Activated naive CD4-positive, alpha-beta T cell treated with anti-CD3 and anti-CD28 coated beads, Interleukin-2, amount 10 ng/mL, durations not matched to agents 7 days and 5 days (primary cell): Measurements from ENCODE around the gene NEUROG3.

Experiments
- CTCF ChIA-PET: fragments of 350-600 bp; sonication (Branson Sonifier 250); formaldehyde crosslinking; loops from one replicate; lab custom pipeline; 2021; ENCODE audit warnings: antibody characterized with exemption; lab: Charles Lee
- DNase-seq: peaks from one replicate; pipeline ENCODE4 v3.0.0-alpha.2; 2020
- H3K27ac Mint-ChIP-seq: one replicate; pipeline ENCODE4 v1.8.0; 2021; ENCODE audit warnings: mild to moderate bottlenecking, moderate library complexity, mixed read lengths
- H3K27me3 Mint-ChIP-seq: one replicate; pipeline ENCODE4 v1.8.0; 2021; ENCODE audit warnings: mild to moderate bottlenecking, mixed read lengths
- H3K36me3 Mint-ChIP-seq: one replicate; pipeline ENCODE4 v1.8.0; 2021; ENCODE audit warnings: mixed read lengths
- H3K4me1 Mint-ChIP-seq: one replicate; pipeline ENCODE4 v1.8.0; 2021; ENCODE audit warnings: mixed read lengths
- H3K4me3 Mint-ChIP-seq: one replicate; pipeline ENCODE4 v1.8.0; 2021; ENCODE audit warnings: mild to moderate bottlenecking, moderate library complexity, mixed read lengths
- H3K9me3 Mint-ChIP-seq: one replicate; pipeline ENCODE4 v1.8.0; 2021; ENCODE audit warnings: mixed read lengths

Gene NEUROG3, protein sequence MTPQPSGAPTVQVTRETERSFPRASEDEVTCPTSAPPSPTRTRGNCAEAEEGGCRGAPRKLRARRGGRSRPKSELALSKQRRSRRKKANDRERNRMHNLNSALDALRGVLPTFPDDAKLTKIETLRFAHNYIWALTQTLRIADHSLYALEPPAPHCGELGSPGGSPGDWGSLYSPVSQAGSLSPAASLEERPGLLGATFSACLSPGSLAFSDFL

DNA sequence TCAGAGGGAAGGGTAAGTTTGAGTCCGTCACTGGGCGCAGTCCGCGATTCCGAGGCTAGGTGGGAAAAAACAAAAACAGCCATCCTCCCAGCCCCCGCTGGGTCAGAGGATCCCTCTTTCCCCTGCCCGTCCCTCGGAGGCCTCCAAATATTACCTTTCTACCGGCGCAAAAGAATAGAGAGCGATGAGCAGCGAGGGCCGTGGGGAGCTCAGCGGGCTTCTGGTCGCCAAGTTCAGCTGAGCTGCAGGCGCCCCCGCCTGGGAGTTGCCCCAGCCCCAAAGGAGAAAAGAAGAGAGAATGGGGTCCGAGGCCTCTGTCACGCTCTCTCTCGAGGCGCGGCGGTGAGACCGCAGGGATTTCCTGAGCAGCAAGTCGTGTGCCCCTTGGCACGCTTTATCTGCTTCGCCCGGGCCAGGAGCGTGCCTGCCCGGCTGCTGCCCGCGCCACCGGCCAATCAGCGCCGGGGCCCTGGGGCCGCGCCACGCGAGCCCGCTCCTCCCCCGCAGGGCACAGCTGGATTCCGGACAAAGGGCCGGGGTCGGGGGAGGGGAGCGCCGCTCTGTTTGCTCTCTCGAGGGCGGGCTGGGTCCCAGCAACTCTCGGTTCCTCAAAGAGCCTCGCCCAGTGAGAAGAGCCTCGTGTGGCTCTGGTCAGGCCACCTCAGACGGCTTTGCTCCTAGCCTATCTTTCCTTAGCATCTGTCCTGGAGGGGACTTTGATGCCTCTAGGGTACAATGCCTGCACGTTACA lies at the start of gene NEUROG3:
Gene NEUROG3 (minus strand): TSS at position 367 of the 751 bp plus-strand sequence. CDS start 379 bp downstream, outside the sequence.
- H3K4me3 Mint-ChIP-seq = peak within 1 kb of the TSS; percentile 64
- no peak within 1 kb of the TSS for H3K27ac Mint-ChIP-seq
- H3K4me1 Mint-ChIP-seq = peaks cover 24% of the 10 kb centered on the region
- peaks cover 100% of the 10 kb centered on the region for H3K27me3 Mint-ChIP-seq
- H3K36me3 Mint-ChIP-seq = peaks cover 2% of the 10 kb centered on the region
- no peaks in the 10 kb centered on the region for H3K9me3 Mint-ChIP-seq
- CTCF ChIA-PET = interaction anchor here (3.8 kb wide), 1 partner anchor 63 kb away, joined by 14 read pairs; no protein-coding TSS in a partner anchor
- no peak for DNase-seq

DNA sequence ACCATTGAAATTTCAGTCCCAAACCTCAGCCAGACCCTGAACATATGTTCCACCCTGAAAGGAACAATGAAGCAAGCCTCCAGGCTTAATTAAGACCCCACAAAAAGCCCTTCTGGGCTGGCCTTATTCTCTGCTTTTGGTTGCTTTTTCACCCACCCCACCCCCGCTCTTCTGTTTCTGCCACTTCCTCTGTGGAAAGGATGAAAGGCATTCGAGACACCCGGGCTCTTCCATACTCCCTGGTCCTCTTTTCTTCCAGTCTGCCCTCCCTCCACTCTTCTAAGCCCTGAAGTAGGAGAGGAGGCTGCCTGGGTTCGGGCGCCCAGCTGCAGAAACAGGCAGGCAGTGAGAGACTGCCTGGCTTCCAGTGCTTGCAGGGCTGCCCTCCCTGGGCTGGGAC lies 47.4 kb upstream of the NEUROG3 start:
- Mint-ChIP-seq H3K27ac (no peak overlapping the region), H3K4me1 (peaks cover 37% of the 10 kb centered on the region), H3K36me3 (peaks cover 13% of the 10 kb centered on the region), H3K27me3 (peaks cover 4% of the 10 kb centered on the region), H3K9me3 (peaks cover 26% of the 10 kb centered on the region), H3K4me3 (no peak overlapping the region)
- DNase-seq = no peak
- CTCF ChIA-PET = interaction anchor here (1.2 kb wide), 1 partner anchor 8 kb away, joined by 4 read pairs; no protein-coding TSS in a partner anchor

DNA sequence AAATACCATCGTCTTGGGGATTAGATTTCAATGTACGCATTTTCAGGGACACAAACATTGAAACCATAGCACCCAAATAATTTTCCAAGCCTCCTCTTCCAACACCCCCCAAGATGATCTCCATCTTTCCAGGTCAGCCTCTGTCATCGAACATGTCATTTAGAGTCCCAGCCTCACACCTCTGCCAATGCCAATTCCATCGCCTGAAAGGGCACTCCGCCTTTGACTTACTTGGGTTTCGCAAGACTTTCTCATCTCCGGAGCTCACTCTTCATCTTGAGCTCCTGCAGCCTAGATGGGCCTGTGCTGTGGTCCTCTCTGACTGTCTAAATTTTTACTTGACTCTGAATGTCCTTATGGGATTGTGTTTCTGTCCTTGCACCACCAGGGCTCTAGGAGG lies 46.4 kb upstream of the NEUROG3 start:
- CTCF ChIA-PET = interaction anchor here (1.0 to 1.3 kb wide), 4 partner anchors 9 to 182 kb away, joined by 3 to 4 read pairs (median 4); no protein-coding TSS in a partner anchor
- Mint-ChIP-seq H3K4me3 (no peak overlapping the region), H3K9me3 (peaks cover 21% of the 10 kb centered on the region), H3K27ac (no peak overlapping the region), H3K36me3 (peaks cover 13% of the 10 kb centered on the region), H3K27me3 (peaks cover 8% of the 10 kb centered on the region), H3K4me1 (peaks cover 30% of the 10 kb centered on the region)
- DNase-seq = no peak

DNA sequence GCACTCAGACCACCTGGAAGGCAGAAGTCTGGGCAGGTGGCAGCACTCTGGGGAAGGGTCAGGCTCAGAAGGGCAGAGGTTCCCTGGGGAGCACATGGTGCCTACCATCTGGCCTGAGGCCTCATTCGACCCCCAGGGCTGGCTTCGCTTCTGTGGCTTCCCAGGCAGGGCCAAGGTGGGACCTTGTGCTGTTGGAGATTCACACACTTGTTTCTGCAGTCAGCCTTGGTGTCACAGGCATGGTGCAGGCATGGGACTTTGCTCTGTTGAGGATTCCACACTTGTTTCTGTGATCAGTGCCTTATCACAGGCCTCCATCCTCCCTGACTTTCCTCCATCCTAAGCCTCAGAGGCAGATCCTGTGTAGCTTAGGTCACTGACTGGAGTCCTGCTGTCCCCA lies 45.5 kb upstream of the NEUROG3 start:
- no peak for DNase-seq
- Mint-ChIP-seq H3K4me1 (peaks cover 22% of the 10 kb centered on the region), H3K27ac (no peak overlapping the region), H3K27me3 (peaks cover 12% of the 10 kb centered on the region), H3K9me3 (peaks cover 15% of the 10 kb centered on the region), H3K36me3 (peaks cover 6% of the 10 kb centered on the region), H3K4me3 (no peak overlapping the region)
- CTCF ChIA-PET = interaction anchor here (1.1 to 1.3 kb wide), 3 partner anchors 11 to 103 kb away, joined by 3 to 4 read pairs (median 4); partner anchors contain the start of gene FAM241B

DNA sequence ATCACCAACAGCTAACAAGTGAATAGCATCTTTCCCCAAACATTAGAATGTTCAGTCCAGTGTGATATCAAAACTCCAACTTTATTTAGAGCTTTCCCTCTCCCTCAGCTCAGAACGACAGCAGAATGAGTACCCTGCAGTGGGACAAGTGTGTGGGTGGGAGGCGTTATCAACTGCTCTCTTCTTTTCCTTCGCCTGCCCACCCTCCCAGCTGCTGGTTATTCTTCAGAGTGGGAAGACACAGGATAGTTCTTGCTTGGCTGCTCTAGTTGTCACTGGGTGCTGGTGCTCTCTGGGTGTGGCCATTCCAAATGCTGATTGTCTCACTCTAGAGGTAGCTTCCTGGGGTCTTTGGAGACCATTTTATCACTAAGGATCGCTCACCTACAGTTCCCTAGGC lies 43.1 kb upstream of the NEUROG3 start:
- Mint-ChIP-seq H3K4me1 (peaks cover 12% of the 10 kb centered on the region), H3K36me3 (no peaks in the 10 kb centered on the region), H3K9me3 (peaks cover 4% of the 10 kb centered on the region), H3K4me3 (no peak overlapping the region), H3K27ac (no peak overlapping the region), H3K27me3 (peaks cover 15% of the 10 kb centered on the region)
- no peak for DNase-seq
- CTCF ChIA-PET = interaction anchor here (1.1 kb wide), 1 partner anchor 13 kb away, joined by 3 read pairs; no protein-coding TSS in a partner anchor

DNA sequence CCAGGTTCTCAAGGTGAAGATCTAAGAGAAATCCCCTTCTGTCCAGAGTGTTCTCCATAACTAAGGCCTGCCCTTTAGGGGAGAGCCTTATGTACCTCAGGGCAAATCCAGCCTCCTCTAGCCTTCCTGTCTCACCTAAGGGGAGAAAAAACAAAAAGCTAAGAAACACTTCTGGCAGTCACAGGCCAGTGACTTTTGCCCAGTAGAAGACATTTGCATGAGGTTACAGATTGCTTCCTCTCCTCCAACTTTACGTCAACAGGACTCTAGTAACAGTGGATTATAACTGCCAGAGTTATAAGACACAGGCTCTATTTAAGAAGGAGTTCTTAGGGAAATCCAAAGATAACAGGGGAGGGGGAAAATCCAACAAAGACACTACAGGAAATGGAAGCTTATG lies 40.9 kb upstream of the NEUROG3 start:
- H3K9me3 Mint-ChIP-seq = peaks cover 2% of the 10 kb centered on the region
- H3K4me1 Mint-ChIP-seq = no peaks in the 10 kb centered on the region
- peaks cover 21% of the 10 kb centered on the region for H3K27me3 Mint-ChIP-seq
- H3K36me3 Mint-ChIP-seq = no peaks in the 10 kb centered on the region
- H3K4me3 Mint-ChIP-seq = no peak overlapping the region
- CTCF ChIA-PET = interaction anchor here (0.9 to 1.2 kb wide), 3 partner anchors 15 to 38 kb away, joined by 3 read pairs; no protein-coding TSS in a partner anchor
- no peak overlapping the region for H3K27ac Mint-ChIP-seq
- DNase-seq = no peak

DNA sequence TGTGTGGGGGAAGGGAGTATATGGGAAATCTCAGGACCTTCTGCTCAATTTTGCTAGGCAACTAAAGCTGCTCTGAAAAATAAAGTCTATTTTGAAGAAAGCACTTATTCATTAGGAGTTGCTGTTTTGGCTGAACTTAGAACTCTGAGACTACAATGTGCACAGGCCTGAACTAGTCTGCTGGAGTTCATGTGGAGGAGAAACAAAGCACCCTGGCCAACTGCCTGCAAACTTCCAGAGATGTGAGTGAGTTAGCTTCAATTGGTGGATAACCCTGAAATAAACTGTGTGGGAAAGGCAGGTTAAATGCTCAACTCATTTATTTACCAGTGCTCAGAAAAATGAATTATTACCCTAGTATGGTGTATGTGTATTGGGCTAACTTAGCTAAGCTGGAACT lies 39.5 kb upstream of the NEUROG3 start:
- H3K36me3 Mint-ChIP-seq = no peaks in the 10 kb centered on the region
- H3K4me1 Mint-ChIP-seq = no peaks in the 10 kb centered on the region
- no peak for DNase-seq
- H3K9me3 Mint-ChIP-seq = peaks cover 2% of the 10 kb centered on the region
- peaks cover 26% of the 10 kb centered on the region for H3K27me3 Mint-ChIP-seq
- CTCF ChIA-PET = interaction anchor here (1.2 kb wide), 1 partner anchor 16 kb away, joined by 3 read pairs; no protein-coding TSS in a partner anchor
- H3K4me3 Mint-ChIP-seq = no peak overlapping the region
- no peak overlapping the region for H3K27ac Mint-ChIP-seq

DNA sequence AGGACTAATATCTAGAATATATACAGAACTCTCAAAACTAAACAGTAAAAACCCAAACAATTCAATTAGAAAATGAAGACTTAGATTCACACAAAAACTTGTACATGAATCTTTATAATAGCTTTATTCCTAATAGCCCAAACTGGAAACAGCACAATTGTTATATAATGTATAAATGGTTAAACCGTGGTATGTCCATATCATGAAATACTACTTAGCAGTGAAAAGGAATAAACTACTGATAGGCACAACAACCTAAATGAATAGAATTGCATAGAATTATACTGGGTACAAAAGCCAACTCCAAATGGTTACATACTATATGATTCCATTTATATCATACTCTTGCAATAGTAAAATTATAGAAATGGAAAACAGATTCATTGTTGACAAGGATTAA lies 35.9 kb upstream of the NEUROG3 start:
- no peak overlapping the region for H3K27ac Mint-ChIP-seq
- H3K9me3 Mint-ChIP-seq = no peaks in the 10 kb centered on the region
- no peaks in the 10 kb centered on the region for H3K4me1 Mint-ChIP-seq
- peaks cover 30% of the 10 kb centered on the region for H3K27me3 Mint-ChIP-seq
- no peak for DNase-seq
- CTCF ChIA-PET = interaction anchor here (1.6 kb wide), 1 partner anchor 94 kb away, joined by 4 read pairs; no protein-coding TSS in a partner anchor
- no peak overlapping the region for H3K4me3 Mint-ChIP-seq
- H3K36me3 Mint-ChIP-seq = no peaks in the 10 kb centered on the region

DNA sequence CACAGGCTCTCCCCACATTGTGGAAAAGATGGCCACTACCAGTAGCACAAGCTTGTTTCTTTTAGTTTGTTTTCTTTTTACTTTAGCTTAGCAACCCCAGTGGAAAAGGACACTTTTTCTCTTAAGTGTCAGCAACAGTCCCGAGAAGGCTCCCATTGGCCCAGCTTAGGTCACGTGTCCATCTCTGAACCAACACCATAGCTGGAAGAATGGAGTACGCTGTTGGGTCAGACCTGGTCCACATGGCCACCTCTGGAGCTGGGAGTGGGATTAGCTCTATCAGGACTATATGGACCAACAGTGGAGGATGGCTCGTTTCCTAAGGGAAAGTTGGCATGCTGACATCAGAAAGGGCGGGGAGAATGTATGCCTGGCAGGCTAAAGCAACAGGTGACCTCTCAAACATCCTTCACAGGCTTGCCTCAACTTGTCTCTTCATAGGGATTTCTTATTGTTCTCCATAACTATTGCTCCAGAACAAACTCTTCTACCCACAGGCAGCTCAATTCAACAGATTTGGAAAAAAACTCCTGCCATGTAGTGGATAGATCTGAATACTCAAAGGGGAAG lies 27.6 kb upstream of the NEUROG3 start:
- H3K4me3 Mint-ChIP-seq = no peak overlapping the region
- H3K27me3 Mint-ChIP-seq = peaks cover 50% of the 10 kb centered on the region
- no peak overlapping the region for H3K27ac Mint-ChIP-seq
- DNase-seq = no peak
- no peaks in the 10 kb centered on the region for H3K36me3 Mint-ChIP-seq
- H3K9me3 Mint-ChIP-seq = no peaks in the 10 kb centered on the region
- H3K4me1 Mint-ChIP-seq = no peaks in the 10 kb centered on the region
- CTCF ChIA-PET = no interaction called here

DNA sequence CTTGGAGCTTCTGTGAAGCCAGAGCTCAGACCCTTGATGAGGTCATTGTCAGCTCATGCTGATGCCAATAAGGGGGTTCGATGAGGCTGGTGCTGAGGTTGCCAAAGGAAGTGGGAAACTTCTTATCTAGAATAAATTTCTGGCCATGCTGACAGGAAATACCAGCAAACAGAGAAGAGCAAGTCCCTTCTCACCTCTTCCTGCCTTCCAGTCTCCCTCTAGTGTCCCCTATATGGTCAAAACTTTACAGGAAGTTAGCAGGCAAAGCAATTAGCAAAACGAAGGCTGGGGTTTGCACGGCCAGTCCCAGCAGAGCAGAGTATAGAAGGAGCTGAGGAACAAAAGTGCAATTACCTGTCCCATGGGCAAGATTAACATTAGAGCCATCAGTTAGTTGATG lies 15.1 kb upstream of the NEUROG3 start:
- Mint-ChIP-seq H3K4me3 (no peak overlapping the region), H3K27me3 (peaks cover 4% of the 10 kb centered on the region), H3K4me1 (peaks cover 15% of the 10 kb centered on the region), H3K27ac (no peak overlapping the region), H3K36me3 (no peaks in the 10 kb centered on the region), H3K9me3 (peaks cover 3% of the 10 kb centered on the region)
- no peak for DNase-seq
- CTCF ChIA-PET = interaction anchor here (1.7 to 1.9 kb wide), 2 partner anchors 44 to 47 kb away, joined by 4 to 5 read pairs; no protein-coding TSS in a partner anchor

DNA sequence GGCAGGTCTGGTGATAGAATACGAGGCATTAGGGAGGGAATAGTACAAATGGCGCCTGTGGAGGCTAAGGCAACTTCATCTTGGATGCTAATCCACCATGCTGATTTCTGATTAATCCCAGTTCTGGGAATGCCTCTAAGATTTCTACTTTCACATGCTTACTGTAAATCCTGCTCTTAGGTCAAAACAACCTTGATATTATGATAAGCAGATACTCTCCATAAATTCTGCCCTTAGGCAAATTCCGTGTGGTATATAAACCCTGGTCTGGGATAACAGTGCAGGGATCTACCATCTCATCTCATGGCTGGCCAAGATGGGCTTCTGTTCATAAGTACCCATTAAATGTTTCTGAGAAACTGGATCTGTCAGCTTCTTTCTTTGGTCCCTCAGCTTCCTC lies 11.4 kb upstream of the NEUROG3 start:
- CTCF ChIA-PET = no interaction called here
- Mint-ChIP-seq H3K9me3 (peaks cover 3% of the 10 kb centered on the region), H3K4me3 (no peak overlapping the region), H3K4me1 (peaks cover 15% of the 10 kb centered on the region), H3K27me3 (peaks cover 27% of the 10 kb centered on the region), H3K36me3 (no peaks in the 10 kb centered on the region), H3K27ac (no peak overlapping the region)
- no peak for DNase-seq

DNA sequence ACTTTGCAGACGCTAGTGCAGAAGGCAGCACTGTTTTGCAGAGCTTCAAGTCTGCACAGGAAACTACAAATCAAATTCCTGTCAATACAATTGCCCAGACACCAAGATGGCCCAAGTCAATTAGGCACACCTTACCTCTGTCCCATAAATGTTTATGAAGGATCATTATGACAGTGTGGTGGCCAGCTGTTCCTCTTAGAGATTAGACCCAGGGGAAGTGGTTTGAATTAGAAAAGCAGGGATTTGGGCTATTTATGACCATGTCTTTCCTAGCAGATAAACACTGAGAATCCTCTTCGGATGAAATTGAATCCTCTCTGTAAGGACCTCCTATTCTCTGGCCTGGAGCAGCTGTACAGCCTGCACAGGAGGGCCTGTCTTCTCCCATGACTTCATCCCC lies 9.9 kb upstream of the NEUROG3 start:
- peaks cover 42% of the 10 kb centered on the region for H3K27me3 Mint-ChIP-seq
- peaks cover 3% of the 10 kb centered on the region for H3K9me3 Mint-ChIP-seq
- no peak overlapping the region for H3K4me3 Mint-ChIP-seq
- no peaks in the 10 kb centered on the region for H3K36me3 Mint-ChIP-seq
- no peak overlapping the region for H3K27ac Mint-ChIP-seq
- no peak for DNase-seq
- peaks cover 3% of the 10 kb centered on the region for H3K4me1 Mint-ChIP-seq
- CTCF ChIA-PET = interaction anchor here (1.2 kb wide), 1 partner anchor 67 kb away, joined by 3 read pairs; no protein-coding TSS in a partner anchor

DNA sequence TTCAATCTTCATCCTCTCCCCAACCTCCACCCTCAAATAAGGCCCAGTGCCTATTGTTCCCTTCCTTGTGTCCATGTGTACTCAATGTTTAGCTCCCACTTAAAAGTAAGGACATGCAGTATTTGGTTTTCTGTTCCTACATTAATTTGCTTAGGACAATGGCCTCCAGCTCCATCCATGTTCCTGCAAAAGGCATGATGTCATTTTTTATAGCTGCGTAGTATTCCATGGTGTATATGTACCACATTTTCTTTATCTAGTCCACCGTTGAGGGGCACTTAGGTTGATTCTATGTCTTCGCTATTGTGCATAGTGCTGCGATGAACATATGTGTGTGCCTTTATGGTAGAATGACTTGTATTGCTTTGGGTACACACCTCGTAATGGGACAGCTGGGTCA lies 7.2 kb upstream of the NEUROG3 start:
- Mint-ChIP-seq H3K27me3 (peaks cover 64% of the 10 kb centered on the region), H3K4me3 (no peak overlapping the region), H3K9me3 (no peaks in the 10 kb centered on the region), H3K36me3 (no peaks in the 10 kb centered on the region), H3K4me1 (no peaks in the 10 kb centered on the region), H3K27ac (no peak overlapping the region)
- CTCF ChIA-PET = no interaction called here
- no peak for DNase-seq

DNA sequence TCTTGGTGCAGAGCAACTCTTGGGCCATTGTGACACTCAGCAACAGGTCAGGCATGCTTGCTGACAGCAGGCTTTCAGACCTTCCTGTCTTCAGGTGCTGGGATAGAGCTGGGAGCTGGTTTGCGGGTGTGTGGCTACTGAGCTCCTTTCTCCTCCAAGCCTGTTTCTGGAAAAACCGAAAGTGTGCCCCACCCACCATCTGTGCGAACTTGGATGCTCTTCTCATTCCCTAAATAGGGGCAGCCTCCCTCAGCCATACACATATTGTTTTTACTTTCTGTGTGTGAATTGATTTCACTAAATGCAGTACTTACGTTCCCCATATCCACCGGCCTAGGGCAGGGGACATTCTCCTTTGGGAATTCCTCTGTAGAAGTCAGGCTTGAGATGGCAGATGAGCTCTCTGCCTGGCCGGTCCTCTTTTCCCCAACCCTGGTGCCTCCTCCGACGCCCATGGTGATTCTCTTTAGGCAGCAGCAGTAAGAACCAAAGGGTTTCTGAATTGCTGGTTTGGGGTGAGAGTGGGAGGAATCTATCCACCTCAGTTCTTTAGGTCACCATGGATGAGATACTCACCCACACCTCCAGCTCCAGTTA lies 6.3 kb upstream of the NEUROG3 start:
- Mint-ChIP-seq H3K27me3 (peaks cover 73% of the 10 kb centered on the region), H3K36me3 (no peaks in the 10 kb centered on the region), H3K27ac (no peak overlapping the region), H3K4me1 (peaks cover 3% of the 10 kb centered on the region), H3K9me3 (no peaks in the 10 kb centered on the region), H3K4me3 (no peak overlapping the region)
- no peak for DNase-seq
- CTCF ChIA-PET = interaction anchor here (0.6 kb wide), 1 partner anchor 153 kb away, joined by 3 read pairs; no protein-coding TSS in a partner anchor
